Mucosa of descending colon (tissue), 3 donors: ENCODE measurements around the gene XKR7. TPM values are rescaled to one million over a fixed set of nuclear protein-coding genes. Genes with fewer than 3 reads are reported as not detected.

Experiments used
- ATAC-seq: fragments of 200-7000 bp; cut with Tn5 transposase; one replicate; pipeline ENCODE4 v1.9.1; 2020; ENCODE audit warnings: mild to moderate bottlenecking, moderate library complexity
- DNase-seq, 3 donors: peaks; one replicate each; pipeline ENCODE4 v3.0.0-alpha.2; 2020
- H3K36me3 ChIP-seq: fragments of 200-600 bp; one replicate; pipeline ENCODE4 v1.8.0; 2021; ENCODE audit warnings: low read depth, mild to moderate bottlenecking
- H3K4me1 ChIP-seq: fragments of 200-600 bp; one replicate; pipeline ENCODE4 v1.8.0; 2021; ENCODE audit warnings: low read depth, mild to moderate bottlenecking
- H3K4me3 ChIP-seq: fragments of 200-600 bp; one replicate; pipeline ENCODE4 v1.8.0; 2021; ENCODE audit warnings: mild to moderate bottlenecking
- H3K9me3 ChIP-seq: fragments of 200-600 bp; one replicate; pipeline ENCODE4 v1.8.0; 2021; ENCODE audit warnings: mild to moderate bottlenecking
- intact Hi-C, 2 donors: fragments of 100-400 bp; cut with DNase I in 1 of 2; cut with micrococcal nuclease in 1 of 2; formaldehyde crosslinking; loops; one replicate each; pipeline versions ENCODE4 v1.11.0 to v1.11.1; 2022; cut with DNase I, micrococcal nuclease
- total RNA-seq, 3 donors: library from RNA; stranded (reverse); fragmentation: NEBNext Ultra II Directional in 2 of 3; extraction: Animal tissue kit (Norgen Biotek cat#: 25700) in 2 of 3; gene quantifications; one replicate each; pipeline versions ENCODE4 v1.2.1 to v1.2.4, GENCODE V29; 2021 to 2023
- TF ChIP-seq, protein P1 (sequence below): fragments of 200-600 bp; IDR thresholded peaks from one replicate; pipeline ENCODE4 v1.8.0; 2022; ENCODE audit warnings: antibody characterized with exemption, mild to moderate bottlenecking
- donor health status: DM: no; HTN: no; CAD: no; lungs with moderate emphysema.
- donor health status: DM: no; HTN: no; CAD: no.
- donor health status: DM: no; HTN: yes; CAD: no.

Gene XKR7
- total RNA-seq, 3 donors from 2014 or later = 0.09 to 0.13 (median 0.10) TPM

DNA sequence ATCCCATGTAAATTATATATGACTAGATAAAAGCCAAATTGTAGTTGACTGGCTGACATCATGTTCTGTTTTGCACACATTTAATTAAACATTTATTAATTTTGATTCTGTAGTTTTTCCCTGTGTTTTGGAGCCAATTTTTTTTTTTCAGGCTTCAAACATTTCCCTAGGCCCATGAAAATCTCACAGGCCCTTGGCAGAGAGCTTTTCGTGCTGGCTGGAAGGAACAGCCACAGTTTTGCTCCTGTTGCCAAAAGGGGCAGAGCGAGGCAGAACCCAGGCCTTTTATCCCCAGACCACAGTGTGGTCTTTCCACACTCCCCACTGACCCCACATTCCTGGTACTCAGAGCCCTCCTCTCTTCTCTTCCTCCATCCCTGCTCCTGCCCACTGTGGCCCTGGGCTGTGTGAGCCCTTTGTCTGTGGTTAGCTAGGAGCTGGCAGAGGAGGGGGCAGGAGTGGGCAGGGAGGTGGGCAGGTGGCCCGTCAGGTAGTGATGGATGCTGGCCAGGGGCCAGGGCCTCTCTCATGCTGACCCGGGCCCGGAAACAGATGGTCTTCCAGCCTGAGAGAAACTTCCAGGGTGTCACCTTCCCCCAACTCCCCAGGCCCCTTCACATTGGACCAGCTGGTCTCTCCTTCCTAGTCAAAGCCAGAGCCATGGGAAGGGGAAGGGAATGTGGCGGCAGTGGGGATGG is 22.8 kb downstream of the XKR7 start:
- Histone ChIP-seq H3K4me1 (no peaks in the 10 kb centered on the region), H3K4me3 (no peak overlapping the region), H3K9me3 (no peaks in the 10 kb centered on the region), H3K36me3 (no peaks in the 10 kb centered on the region)
- intact Hi-C loops = no loop called here
- TF ChIP-seq, protein P1, sequence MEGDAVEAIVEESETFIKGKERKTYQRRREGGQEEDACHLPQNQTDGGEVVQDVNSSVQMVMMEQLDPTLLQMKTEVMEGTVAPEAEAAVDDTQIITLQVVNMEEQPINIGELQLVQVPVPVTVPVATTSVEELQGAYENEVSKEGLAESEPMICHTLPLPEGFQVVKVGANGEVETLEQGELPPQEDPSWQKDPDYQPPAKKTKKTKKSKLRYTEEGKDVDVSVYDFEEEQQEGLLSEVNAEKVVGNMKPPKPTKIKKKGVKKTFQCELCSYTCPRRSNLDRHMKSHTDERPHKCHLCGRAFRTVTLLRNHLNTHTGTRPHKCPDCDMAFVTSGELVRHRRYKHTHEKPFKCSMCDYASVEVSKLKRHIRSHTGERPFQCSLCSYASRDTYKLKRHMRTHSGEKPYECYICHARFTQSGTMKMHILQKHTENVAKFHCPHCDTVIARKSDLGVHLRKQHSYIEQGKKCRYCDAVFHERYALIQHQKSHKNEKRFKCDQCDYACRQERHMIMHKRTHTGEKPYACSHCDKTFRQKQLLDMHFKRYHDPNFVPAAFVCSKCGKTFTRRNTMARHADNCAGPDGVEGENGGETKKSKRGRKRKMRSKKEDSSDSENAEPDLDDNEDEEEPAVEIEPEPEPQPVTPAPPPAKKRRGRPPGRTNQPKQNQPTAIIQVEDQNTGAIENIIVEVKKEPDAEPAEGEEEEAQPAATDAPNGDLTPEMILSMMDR = no peak
- DNase-seq = no peak
- no peak for ATAC-seq

DNA sequence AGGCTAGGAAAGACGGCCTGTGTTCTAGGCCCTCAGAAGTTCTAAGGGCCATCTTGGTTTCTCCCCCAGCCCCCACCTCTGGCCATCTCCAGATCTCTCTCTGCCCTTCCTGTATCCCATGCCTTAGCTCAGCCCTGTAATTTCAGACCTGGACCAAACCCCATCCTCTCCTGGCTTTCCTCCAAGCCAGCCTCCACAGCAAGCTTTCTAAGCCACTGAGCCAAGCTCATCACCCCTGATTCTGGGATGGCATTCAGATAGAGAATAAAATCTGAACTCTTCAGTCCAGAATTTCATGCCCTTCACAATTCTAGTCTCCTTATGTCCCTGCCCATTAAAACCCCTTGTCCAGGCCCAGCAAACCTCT is 23.4 kb downstream of the XKR7 start:
- Histone ChIP-seq H3K9me3 (no peaks in the 10 kb centered on the region), H3K4me3 (no peak overlapping the region), H3K36me3 (no peaks in the 10 kb centered on the region), H3K4me1 (no peaks in the 10 kb centered on the region)
- intact Hi-C loops = no loop called here
- DNase-seq (no peak), ATAC-seq (no peak)
- TF ChIP-seq, protein P1 = no peak

DNA sequence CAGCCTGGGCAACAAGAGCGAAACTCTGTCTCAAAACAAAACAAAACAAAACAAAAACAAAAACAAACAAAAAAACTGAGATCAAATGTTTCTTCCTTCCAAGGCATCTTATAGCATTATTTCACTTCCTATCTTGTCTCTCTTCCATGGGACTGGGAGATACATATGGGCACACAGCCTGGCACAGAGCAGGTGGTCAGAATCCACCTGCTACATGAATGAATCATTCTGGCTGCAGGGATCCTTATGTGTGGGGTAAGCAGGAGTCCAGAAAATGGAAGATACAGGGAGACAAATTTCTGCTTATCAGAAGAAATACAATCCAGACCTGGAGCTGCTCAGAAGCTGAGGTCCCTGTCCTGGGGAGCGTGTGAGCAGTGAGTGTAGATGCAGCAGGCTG is 24.1 kb downstream of the XKR7 start:
- Histone ChIP-seq H3K4me1 (no peaks in the 10 kb centered on the region), H3K4me3 (no peak overlapping the region), H3K9me3 (no peaks in the 10 kb centered on the region), H3K36me3 (no peaks in the 10 kb centered on the region)
- DNase-seq (no peak), ATAC-seq (no peak)
- TF ChIP-seq, protein P1 = no peak
- intact Hi-C loops = no loop called here

DNA sequence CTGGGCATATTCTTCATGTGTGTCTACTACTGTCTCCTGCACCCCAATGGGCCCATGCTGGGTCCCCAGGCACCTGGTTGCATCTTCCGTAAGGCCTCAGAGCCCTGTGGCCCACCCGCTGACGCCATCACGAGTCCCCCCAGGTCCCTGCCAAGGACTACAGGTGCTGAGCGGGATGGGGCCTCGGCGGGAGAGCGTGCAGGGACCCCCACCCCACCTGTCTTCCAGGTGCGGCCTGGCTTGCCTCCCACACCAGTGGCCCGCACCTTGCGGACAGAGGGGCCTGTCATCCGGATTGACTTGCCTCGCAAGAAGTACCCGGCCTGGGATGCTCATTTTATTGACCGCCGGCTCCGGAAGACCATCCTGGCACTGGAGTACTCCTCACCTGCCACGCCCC is 29.0 kb downstream of the XKR7 start:
- no peaks in the 10 kb centered on the region for H3K9me3 ChIP-seq
- DNase-seq = no peak
- H3K4me1 ChIP-seq = no peaks in the 10 kb centered on the region
- intact Hi-C loops = no loop called here
- no peak for ATAC-seq
- TF ChIP-seq, protein P1 = no peak
- H3K4me3 ChIP-seq = no peak overlapping the region
- no peaks in the 10 kb centered on the region for H3K36me3 ChIP-seq

DNA sequence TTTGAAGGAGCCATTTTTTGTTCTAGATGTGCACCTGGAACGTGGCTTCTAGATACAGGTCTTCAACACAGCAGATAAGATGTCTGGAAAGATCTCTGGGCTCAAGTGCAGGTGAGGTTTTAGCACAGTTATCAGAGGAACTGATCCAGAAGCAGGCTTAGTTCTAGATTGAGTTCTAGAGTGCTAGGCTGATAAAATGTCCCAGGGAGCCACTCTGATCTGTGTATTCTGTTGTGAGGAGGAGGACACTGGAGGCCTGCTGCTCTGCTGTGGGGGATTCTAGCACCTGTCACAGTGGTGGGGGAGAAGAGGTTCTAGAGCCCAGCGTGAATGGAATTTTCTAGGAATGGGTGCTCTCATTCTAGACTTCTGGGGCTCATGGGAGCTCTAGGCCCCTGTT is 30.3 kb downstream of the XKR7 start:
- H3K9me3 ChIP-seq = no peaks in the 10 kb centered on the region
- TF ChIP-seq, protein P1 = no peak
- intact Hi-C loops = no loop called here
- ATAC-seq = no peak
- no peak overlapping the region for H3K4me3 ChIP-seq
- no peaks in the 10 kb centered on the region for H3K36me3 ChIP-seq
- no peaks in the 10 kb centered on the region for H3K4me1 ChIP-seq
- DNase-seq = no peak

DNA sequence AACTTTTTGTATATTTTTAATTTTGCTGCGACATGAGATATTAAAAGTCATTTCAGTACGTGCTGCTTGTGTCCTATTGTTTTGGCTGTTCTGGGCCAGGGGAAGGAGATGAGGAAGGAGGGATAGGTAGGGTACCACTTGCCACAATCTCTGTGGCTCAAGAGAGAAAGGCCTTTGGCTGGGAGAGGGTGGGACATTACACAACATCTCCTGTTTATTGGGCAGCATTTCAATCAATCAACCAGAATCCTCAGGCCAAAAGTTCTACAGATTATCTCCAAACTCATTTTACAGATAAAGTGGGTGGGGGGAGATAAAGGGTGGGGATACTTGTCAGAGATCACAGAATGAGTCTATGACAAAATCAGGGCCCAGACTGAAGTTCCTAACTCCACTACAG is 35.4 kb downstream of the XKR7 start:
- no peak for ATAC-seq
- Histone ChIP-seq H3K9me3 (no peaks in the 10 kb centered on the region), H3K4me1 (no peaks in the 10 kb centered on the region), H3K36me3 (no peaks in the 10 kb centered on the region), H3K4me3 (no peak overlapping the region)
- intact Hi-C loops = no loop called here
- no peak for DNase-seq
- TF ChIP-seq, protein P1 = no peak
